Neural progenitor cell (in vitro differentiated cells): Measurements from ENCODE around the gene SOX5. TPM values are rescaled to one million over a fixed set of nuclear protein-coding genes. Genes with fewer than 3 reads are reported as not detected.

Experiments
- DNase-seq: peaks from one replicate; pipeline ENCODE4 v3.0.0-alpha.2; 2016; ENCODE audit warnings: low spot score
- H2AFZ ChIP-seq: fragments of 200-600 bp; sonication (generic); replicated peaks from 2 replicates; pipeline ENCODE4 v1.6.1; 2016; ENCODE audit warnings: antibody characterized with exemption
- H3F3A ChIP-seq: fragments of 200-600 bp; sonication (generic); 2 replicates; pipeline ENCODE4 v1.6.1; 2016; ENCODE audit warnings: antibody characterized with exemption, low read depth
- H3K27ac ChIP-seq: fragments of 200-600 bp; sonication (generic); 2 replicates; pipeline ENCODE4 v1.5.1; 2016; ENCODE audit warnings: mild to moderate bottlenecking
- H3K27me3 ChIP-seq: fragments of 200-600 bp; sonication (generic); 2 replicates; pipeline ENCODE4 v1.6.1; 2016; ENCODE audit warnings: mild to moderate bottlenecking, moderate library complexity
- H3K36me3 ChIP-seq: fragments of 200-600 bp; sonication (generic); 2 replicates; pipeline ENCODE4 v1.5.1; 2016
- H3K4me1 ChIP-seq: fragments of 200-600 bp; sonication (generic); 2 replicates; pipeline ENCODE4 v1.6.1; 2016; ENCODE audit warnings: mixed run types
- H3K4me2 ChIP-seq: fragments of 200-600 bp; sonication (generic); 2 replicates; pipeline ENCODE4 v1.6.1; 2016
- H3K4me3 ChIP-seq: fragments of 200-600 bp; sonication (generic); 2 replicates; pipeline ENCODE4 v1.5.1; 2016
- H3K79me2 ChIP-seq: fragments of 200-600 bp; sonication (generic); 2 replicates; pipeline ENCODE4 v1.6.1; 2016; ENCODE audit warnings: low read depth
- H3K9ac ChIP-seq: fragments of 200-600 bp; sonication (generic); 2 replicates; pipeline ENCODE4 v1.6.1; 2016
- H3K9me3 ChIP-seq: fragments of 200-600 bp; sonication (generic); 2 replicates; pipeline ENCODE4 v1.5.1; 2016; ENCODE audit warnings: low read depth
- H4K20me1 ChIP-seq: fragments of 200-600 bp; sonication (generic); 2 replicates; pipeline ENCODE4 v1.6.1; 2016; ENCODE audit warnings: low read depth
- H3K27ac Mint-ChIP-seq: 3 replicates; pipeline ENCODE4 v1.8.0; 2021; ENCODE audit warnings: mixed read lengths
- H3K27me3 Mint-ChIP-seq: 2 replicates; pipeline ENCODE4 v1.8.0; 2022; ENCODE audit warnings: low read depth, mild to moderate bottlenecking, inconsistent platforms, moderate library complexity, mixed read lengths; ENCODE audit not compliant: insufficient read depth
- H3K36me3 Mint-ChIP-seq: 3 replicates; pipeline ENCODE4 v1.8.0; 2021; ENCODE audit warnings: mixed read lengths
- H3K4me1 Mint-ChIP-seq: 3 replicates; pipeline ENCODE4 v1.8.0; 2021; ENCODE audit warnings: mixed read lengths
- H3K4me3 Mint-ChIP-seq: 3 replicates; pipeline ENCODE4 v1.8.0; 2021; ENCODE audit warnings: mild to moderate bottlenecking, moderate library complexity, mixed read lengths
- H3K9me3 Mint-ChIP-seq: 3 replicates; pipeline ENCODE4 v1.8.0; 2020; ENCODE audit warnings: mixed read lengths
- EZH2 ChIP-seq: fragments of 200-600 bp; sonication (generic); IDR thresholded peaks from 2 replicates; pipeline ENCODE4 v1.6.1; 2017; ENCODE audit warnings: antibody characterized with exemption, mild to moderate bottlenecking, moderate library complexity
- EZH2phosphoT487 ChIP-seq: fragments of 200-600 bp; sonication (generic); IDR thresholded peaks from 2 replicates; pipeline ENCODE4 v1.6.1; 2017; ENCODE audit warnings: antibody characterized with exemption
- total RNA-seq: library from RNA; depleted of rRNA; stranded (reverse); fragments of >200 nt; gene quantifications from 2 replicates; pipeline ENCODE4 v1.2.3, GENCODE V29; 2015; ENCODE audit warnings: low replicate concordance
- TF ChIP-seq, protein P1 (sequence below): fragments of 200-600 bp; sonication (generic); IDR thresholded peaks from 2 replicates; pipeline ENCODE4 v1.5.1; 2017; ENCODE audit warnings: antibody characterized with exemption, mild to moderate bottlenecking

SOX5 gene
- total RNA-seq, 1 donor from 2014 or later = 79.5 TPM

DNA sequence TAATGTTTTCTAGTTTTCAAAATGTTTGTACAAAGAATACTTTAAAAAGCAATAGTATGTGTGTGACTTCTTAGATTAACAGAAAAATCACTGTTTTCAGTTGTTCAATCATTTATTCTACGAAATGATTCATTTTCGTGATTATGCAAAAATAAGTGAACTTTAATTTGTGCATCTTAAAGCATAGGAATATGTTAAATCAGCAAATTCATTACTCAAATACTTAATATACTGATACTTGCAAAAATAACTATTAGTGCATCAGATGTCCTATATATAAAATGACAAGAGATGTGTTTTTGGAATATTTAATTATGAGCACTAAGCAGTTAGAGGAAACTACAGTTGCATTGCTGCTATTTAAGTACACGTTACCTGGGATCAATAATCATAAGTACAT is 11.0 kb downstream of the SOX5 start:
- H3K36me3 Mint-ChIP-seq = peaks cover 4% of the 10 kb centered on the region
- Histone ChIP-seq H3K9ac (no peak overlapping the region), H3K27me3 (no peaks in the 10 kb centered on the region), H3K79me2 (peaks cover 100% of the 10 kb centered on the region), H3K9me3 (no peaks in the 10 kb centered on the region), H2AFZ (no peak overlapping the region), H3K4me1 (peaks cover 23% of the 10 kb centered on the region), H3F3A (no peaks in the 10 kb centered on the region), H3K4me3 (no peak overlapping the region), H3K36me3 (no peaks in the 10 kb centered on the region), H4K20me1 (peaks cover 69% of the 10 kb centered on the region), H3K27ac (no peak overlapping the region), H3K4me2 (no peak overlapping the region)
- H3K27ac Mint-ChIP-seq = no peak overlapping the region
- H3K27me3 Mint-ChIP-seq = no peaks in the 10 kb centered on the region
- no peaks in the 10 kb centered on the region for H3K9me3 Mint-ChIP-seq
- TF ChIP-seq, protein P1, sequence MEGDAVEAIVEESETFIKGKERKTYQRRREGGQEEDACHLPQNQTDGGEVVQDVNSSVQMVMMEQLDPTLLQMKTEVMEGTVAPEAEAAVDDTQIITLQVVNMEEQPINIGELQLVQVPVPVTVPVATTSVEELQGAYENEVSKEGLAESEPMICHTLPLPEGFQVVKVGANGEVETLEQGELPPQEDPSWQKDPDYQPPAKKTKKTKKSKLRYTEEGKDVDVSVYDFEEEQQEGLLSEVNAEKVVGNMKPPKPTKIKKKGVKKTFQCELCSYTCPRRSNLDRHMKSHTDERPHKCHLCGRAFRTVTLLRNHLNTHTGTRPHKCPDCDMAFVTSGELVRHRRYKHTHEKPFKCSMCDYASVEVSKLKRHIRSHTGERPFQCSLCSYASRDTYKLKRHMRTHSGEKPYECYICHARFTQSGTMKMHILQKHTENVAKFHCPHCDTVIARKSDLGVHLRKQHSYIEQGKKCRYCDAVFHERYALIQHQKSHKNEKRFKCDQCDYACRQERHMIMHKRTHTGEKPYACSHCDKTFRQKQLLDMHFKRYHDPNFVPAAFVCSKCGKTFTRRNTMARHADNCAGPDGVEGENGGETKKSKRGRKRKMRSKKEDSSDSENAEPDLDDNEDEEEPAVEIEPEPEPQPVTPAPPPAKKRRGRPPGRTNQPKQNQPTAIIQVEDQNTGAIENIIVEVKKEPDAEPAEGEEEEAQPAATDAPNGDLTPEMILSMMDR = no peak
- no peak for TF ChIP-seq EZH2phosphoT487
- TF ChIP-seq EZH2 = no peak
- peaks cover 18% of the 10 kb centered on the region for H3K4me1 Mint-ChIP-seq
- DNase-seq = no peak
- no peak overlapping the region for H3K4me3 Mint-ChIP-seq

- Histone ChIP-seq H3K79me2 (peaks cover 100% of the 10 kb centered on the region), H4K20me1 (peaks cover 80% of the 10 kb centered on the region), H2AFZ (no peak overlapping the region), H3K4me2 (no peak overlapping the region), H3K4me3 (no peak overlapping the region), H3K36me3 (no peaks in the 10 kb centered on the region), H3K4me1 (peaks cover 25% of the 10 kb centered on the region), H3K27me3 (no peaks in the 10 kb centered on the region), H3K9me3 (no peaks in the 10 kb centered on the region), H3K27ac (no peak overlapping the region), H3K9ac (no peak overlapping the region), H3F3A (peaks cover 16% of the 10 kb centered on the region)
- H3K9me3 Mint-ChIP-seq = peaks cover 33% of the 10 kb centered on the region
- H3K36me3 Mint-ChIP-seq = peaks cover 27% of the 10 kb centered on the region
- no peak for DNase-seq
- TF ChIP-seq EZH2 (no peak), EZH2phosphoT487 (no peak)
- TF ChIP-seq, protein P1 = no peak
- peaks cover 6% of the 10 kb centered on the region for H3K4me1 Mint-ChIP-seq
- no peak overlapping the region for H3K4me3 Mint-ChIP-seq
- H3K27ac Mint-ChIP-seq = no peak overlapping the region
- no peaks in the 10 kb centered on the region for H3K27me3 Mint-ChIP-seq
Measured at GRCh38 chr12:23931176-23931575, 18.3 kb downstream of the SOX5 start.

GRCh38 chr12:23930599-23930998 is 18.9 kb downstream of the SOX5 start:
- Histone ChIP-seq H3K36me3 (no peaks in the 10 kb centered on the region), H3K27me3 (no peaks in the 10 kb centered on the region), H3K9ac (no peak overlapping the region), H3K4me1 (peaks cover 25% of the 10 kb centered on the region), H3K4me3 (no peak overlapping the region), H2AFZ (no peak overlapping the region), H3K27ac (no peak overlapping the region), H3K79me2 (peaks cover 100% of the 10 kb centered on the region), H3F3A (peaks cover 16% of the 10 kb centered on the region), H3K9me3 (no peaks in the 10 kb centered on the region), H3K4me2 (no peak overlapping the region), H4K20me1 (peaks cover 80% of the 10 kb centered on the region)
- Mint-ChIP-seq H3K9me3 (peaks cover 33% of the 10 kb centered on the region), H3K36me3 (peaks cover 27% of the 10 kb centered on the region), H3K27ac (no peak overlapping the region), H3K4me1 (peaks cover 6% of the 10 kb centered on the region), H3K27me3 (no peaks in the 10 kb centered on the region), H3K4me3 (no peak overlapping the region)
- no peak for TF ChIP-seq EZH2phosphoT487
- DNase-seq = no peak

- no peak for DNase-seq
- Mint-ChIP-seq H3K36me3 (peaks cover 32% of the 10 kb centered on the region), H3K9me3 (peaks cover 33% of the 10 kb centered on the region), H3K4me1 (peaks cover 6% of the 10 kb centered on the region), H3K4me3 (no peak overlapping the region), H3K27ac (no peak overlapping the region), H3K27me3 (no peaks in the 10 kb centered on the region)
- peak overlapping the region; percentile 11 for H3K4me2 ChIP-seq
- no peak overlapping the region for H3K9ac ChIP-seq
- TF ChIP-seq, protein P1 = no peak
- no peak for TF ChIP-seq EZH2
- TF ChIP-seq EZH2phosphoT487 = no peak
- H3K36me3 ChIP-seq = no peaks in the 10 kb centered on the region
- H3K27me3 ChIP-seq = no peaks in the 10 kb centered on the region
- H3F3A ChIP-seq = peaks cover 16% of the 10 kb centered on the region
- no peak overlapping the region for H3K4me3 ChIP-seq
- H3K4me1 ChIP-seq = peaks cover 25% of the 10 kb centered on the region
- peaks cover 100% of the 10 kb centered on the region for H3K79me2 ChIP-seq
- H2AFZ ChIP-seq = no peak overlapping the region
- no peaks in the 10 kb centered on the region for H3K9me3 ChIP-seq
- H4K20me1 ChIP-seq = peaks cover 79% of the 10 kb centered on the region
- H3K27ac ChIP-seq = no peak overlapping the region
Measured at GRCh38 chr12:23929906-23930305, 19.6 kb downstream of the SOX5 start.
